Hepatic stellate cell (primary cell): Measurements from ENCODE around the gene SNAP23.
"Not testable (repeated sequence)": the region's sequence is repeated elsewhere in the genome, so short reads cannot be mapped to it uniquely, and the experiment has no call there.

Experiments
- DNase-seq: peaks from one replicate; pipeline ENCODE4 v3.0.0; 2011; ENCODE audit warnings: low spot score

The SNAP23 gene

GRCh38 chr15:42498212-42499068, 3.0 kb downstream of the SNAP23 start:
- no peak for DNase-seq

- no peak for DNase-seq
Measured at GRCh38 chr15:42499858-42500609, 4.6 kb downstream of the SNAP23 start.

DNA sequence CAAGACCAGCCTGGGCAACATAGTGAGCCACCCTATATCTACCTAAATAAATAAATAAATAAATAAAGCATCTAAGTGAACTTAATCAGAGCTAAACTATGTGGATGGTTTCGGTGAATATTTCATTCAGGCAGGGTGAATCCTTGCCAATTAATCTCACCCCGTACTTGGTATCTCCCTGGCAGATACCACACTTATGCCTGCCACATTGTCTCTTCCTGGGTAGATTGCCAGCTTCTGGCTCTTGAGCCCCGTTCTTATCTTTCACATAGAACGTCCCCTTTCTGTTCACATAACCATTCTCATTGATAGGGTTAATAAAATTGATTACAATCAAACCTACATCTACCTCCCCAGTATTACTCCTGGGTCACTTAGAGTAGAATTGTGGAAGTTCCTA, 7.0 kb downstream of the SNAP23 start:
- no peak for DNase-seq

GRCh38 chr15:42503825-42504224, 8.4 kb downstream of the SNAP23 start:
- DNase-seq = no peak

DNA sequence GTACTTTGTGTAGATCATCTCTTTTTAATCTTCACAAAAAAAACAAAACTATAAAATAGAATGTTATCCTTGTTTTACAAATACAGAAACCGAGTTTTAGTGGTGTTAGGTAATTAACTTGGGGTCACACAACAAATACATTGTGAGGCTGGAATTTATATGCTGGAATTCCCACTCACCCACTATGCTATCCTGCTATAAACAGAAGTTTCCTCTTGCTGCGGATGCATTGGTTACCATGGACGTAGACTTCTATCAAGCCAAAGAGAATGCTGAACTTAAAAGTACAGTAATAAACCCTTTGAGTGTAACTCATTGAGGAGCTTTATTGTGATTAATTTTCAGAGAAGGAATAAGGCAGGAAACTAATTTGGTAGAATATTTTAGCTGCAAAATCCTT, 9.2 kb downstream of the SNAP23 start:
- DNase-seq = no peak

DNA sequence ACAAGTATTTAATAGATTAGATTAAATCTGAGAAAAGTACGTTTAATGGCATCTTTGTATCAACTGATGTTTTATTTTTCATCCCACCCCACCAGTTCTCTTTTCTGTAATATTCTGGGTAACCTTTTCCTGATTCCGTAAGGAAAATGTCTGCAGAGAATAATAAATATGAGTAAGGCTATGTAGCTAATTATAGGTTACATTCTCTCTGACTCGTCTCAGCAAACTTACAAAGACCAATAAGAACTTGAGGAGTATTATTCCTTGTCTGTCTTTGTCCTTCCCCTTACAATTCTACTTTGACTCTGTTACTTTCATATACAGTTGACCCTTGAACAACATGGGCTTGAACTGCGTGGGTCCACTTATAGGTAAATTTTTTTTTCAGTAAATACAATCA, 12.1 kb downstream of the SNAP23 start:
- no peak for DNase-seq

DNA sequence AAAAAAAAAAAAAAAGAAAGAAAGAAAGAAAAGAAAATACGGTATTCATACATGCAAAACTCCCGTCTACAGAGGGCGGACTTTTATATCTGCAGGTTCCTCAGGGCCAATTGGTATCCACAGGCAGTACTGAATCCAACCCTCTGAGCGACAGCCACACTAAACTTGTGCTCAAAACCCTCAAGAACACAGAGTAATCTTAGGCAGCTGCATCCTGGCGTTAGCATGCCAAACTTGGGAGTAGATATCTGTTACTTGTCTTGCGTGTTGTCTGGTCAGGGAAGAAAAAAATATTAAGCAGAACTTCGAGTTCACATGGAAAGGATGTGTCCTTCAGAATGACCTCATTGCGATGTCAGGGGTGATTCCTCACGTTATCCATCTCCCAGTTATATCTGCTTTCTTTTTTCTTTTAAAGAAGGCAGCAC, 12.8 kb downstream of the SNAP23 start:
- DNase-seq = peak; percentile 35

- DNase-seq = no peak
Measured at GRCh38 chr15:42510258-42511006, 15.0 kb downstream of the SNAP23 start.

GRCh38 chr15:42511007-42511391, 15.6 kb downstream of the SNAP23 start:
- peak; percentile 47 for DNase-seq

- DNase-seq = no peak
Measured at GRCh38 chr15:42523331-42523730, 27.9 kb downstream of the SNAP23 start.

DNA sequence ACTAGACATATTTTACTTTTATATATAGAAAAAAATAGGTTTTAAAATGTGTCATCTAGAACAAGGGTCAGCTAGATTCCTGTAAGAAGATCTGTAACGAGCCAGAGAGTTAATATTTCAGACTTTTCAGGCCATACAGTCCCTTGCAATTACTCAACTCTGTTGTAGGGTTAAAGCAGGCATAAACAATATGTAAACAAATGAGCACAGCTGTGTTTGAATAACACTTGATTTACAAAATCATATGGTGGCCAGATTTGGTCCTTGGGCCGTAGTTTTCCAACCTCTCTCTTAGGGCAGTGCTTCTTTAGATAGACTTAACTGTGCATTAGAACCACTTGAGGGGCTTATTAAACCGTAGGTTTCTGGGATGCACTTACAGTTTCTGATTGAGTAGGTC, 33.5 kb downstream of the SNAP23 start:
- no peak for DNase-seq

GRCh38 chr15:42533246-42533645, 37.8 kb downstream of the SNAP23 start:
- no peak for DNase-seq

GRCh38 chr15:42544853-42545629, 49.6 kb downstream of the SNAP23 start:
- no peak for DNase-seq

DNA sequence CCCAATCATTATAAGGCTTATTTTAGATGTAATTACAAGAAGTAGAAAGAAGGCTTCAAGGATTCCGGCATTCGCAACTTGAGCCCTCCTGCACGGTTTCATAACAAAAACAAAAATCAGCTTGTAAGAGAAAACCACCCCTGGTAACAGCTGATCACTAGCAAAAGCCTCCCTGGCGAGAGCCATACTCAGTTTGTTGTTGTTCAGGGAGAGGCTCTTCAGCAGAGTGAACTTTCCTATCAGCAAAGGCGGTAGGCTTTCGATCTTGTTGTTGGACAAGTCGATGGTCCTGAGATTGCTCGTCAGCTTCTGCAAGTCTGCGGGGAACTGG, 52.4 kb downstream of the SNAP23 start:
- DNase-seq = peak; percentile 37

GRCh38 chr15:42548249-42549031, 53.0 kb downstream of the SNAP23 start, which contains the start of the genes HAUS2 and LRRC57:
HAUS2 (plus strand) TSS chr15:42548838; CDS start chr15:42548873, 35 bp downstream.
LRRC57 (minus strand) TSS chr15:42548793; CDS start chr15:42548434, 359 bp downstream.
- peak; percentile 90 for DNase-seq

DNA sequence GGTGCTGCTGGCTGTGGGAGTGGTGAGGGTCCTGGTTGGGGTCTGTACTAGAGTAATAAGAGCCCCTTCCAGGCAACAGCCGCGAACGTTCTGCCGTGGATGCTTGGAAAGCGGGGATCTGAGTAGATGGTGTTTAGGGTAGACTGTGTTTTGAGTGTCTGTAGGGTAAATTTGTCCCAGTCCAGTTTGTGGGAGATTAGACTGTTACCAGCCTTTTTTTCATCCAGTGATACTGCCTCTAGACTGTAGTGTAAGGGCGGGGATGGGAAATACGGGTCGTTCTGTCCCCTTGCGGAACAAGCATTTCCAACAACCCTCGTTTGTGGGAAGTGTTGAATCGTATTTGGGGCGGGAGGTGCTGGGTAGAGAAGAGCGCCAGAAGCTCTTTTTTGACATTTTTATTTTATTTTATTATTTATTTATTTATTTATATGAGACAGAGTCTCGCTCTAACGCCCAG, 53.6 kb downstream of the SNAP23 start:
- peak; percentile 31 for DNase-seq

DNA sequence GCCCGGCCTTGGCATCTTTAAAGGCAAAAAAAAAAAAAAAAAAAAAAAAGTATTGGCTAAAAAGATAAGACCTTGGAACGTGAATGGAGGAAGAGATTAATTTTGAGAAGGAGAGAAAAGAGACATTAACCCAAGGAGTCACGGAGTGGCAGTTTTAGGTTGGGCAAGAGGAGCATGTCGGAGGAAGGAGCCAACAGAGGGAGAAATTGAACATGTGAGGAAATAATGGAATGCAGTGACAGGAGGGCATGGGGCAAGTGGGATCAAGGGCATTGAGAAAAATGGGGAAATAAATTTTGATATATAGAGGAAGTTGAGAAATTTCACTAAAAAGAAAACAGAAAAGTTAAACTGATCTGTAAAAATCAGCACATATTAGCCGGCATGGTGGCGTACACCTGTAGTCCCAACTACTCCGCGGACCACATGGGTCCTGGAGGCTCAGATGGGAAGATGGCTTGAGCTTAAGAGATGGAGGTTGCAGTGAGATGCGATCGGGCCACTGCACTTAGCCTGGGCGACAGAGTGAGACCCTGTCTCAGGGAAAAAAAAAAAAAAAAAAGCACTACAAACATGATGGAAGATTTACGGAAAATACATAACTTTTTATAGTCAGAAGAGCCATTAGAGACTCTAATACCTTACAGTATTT, 54.4 kb downstream of the SNAP23 start:
- no peak for DNase-seq

GRCh38 chr15:42553554-42553953, 58.1 kb downstream of the SNAP23 start:
- no peak for DNase-seq

- DNase-seq = not testable (repeated sequence)
Measured at GRCh38 chr15:42556550-42557207, 61.2 kb downstream of the SNAP23 start.

GRCh38 chr15:42558739-42559138, 63.3 kb downstream of the SNAP23 start:
- DNase-seq = no peak
